Smooth muscle cell of the brain vasculature (primary cell): ENCODE data around the gene TTC17.
"Not testable (repeated sequence)": the region's sequence is repeated elsewhere in the genome, so short reads cannot be mapped to it uniquely, and the experiment has no call there.

Experiments used
- DNase-seq: peaks from one replicate; pipeline ENCODE4 v3.0.0-alpha.2; 2012; ENCODE audit warnings: low read depth, low spot score

Gene TTC17

GRCh38 chr11:43358801-43359421, at the start of gene TTC17:
Gene TTC17 (plus strand): TSS chr11:43358920. CDS start chr11:43358955, 35 bp downstream.
- DNase-seq = peak; percentile 80

GRCh38 chr11:43311791-43312607, 46.7 kb upstream of the TTC17 start, which contains the start of gene API5:
Gene API5 (plus strand): TSS chr11:43311996. CDS start chr11:43312128, 132 bp downstream.
- peak; percentile 90 for DNase-seq

GRCh38 chr11:43315966-43316365, 42.8 kb upstream of the TTC17 start:
- DNase-seq = no peak

GRCh38 chr11:43316451-43316850, 42.3 kb upstream of the TTC17 start:
- DNase-seq = no peak

- DNase-seq = peak; percentile 62
Observed at GRCh38 chr11:43327987-43328386, 30.7 kb upstream of the TTC17 start.

GRCh38 chr11:43328482-43328881, 30.2 kb upstream of the TTC17 start:
- no peak for DNase-seq

- DNase-seq = no peak
Observed at GRCh38 chr11:43341159-43341558, 17.6 kb upstream of the TTC17 start.

- DNase-seq = not testable (repeated sequence)
Observed at GRCh38 chr11:43351426-43351825, 7.3 kb upstream of the TTC17 start.

GRCh38 chr11:43354311-43354710, 4.4 kb upstream of the TTC17 start:
- no peak for DNase-seq

GRCh38 chr11:43356336-43356735, 2.4 kb upstream of the TTC17 start:
- DNase-seq = no peak

GRCh38 chr11:43358279-43358800, 380 bp upstream of the TTC17 start:
- no peak for DNase-seq

GRCh38 chr11:43359422-43359818, 700 bp downstream of the TTC17 start:
- no peak for DNase-seq

GRCh38 chr11:43360361-43361032, 1.8 kb downstream of the TTC17 start:
- DNase-seq = no peak

GRCh38 chr11:43366677-43367076, 8.0 kb downstream of the TTC17 start:
- DNase-seq = no peak

- DNase-seq = no peak
Observed at GRCh38 chr11:43367382-43368178, 8.9 kb downstream of the TTC17 start.

- DNase-seq = no peak
Observed at GRCh38 chr11:43376065-43376464, 17.3 kb downstream of the TTC17 start.

- DNase-seq = no peak
Observed at GRCh38 chr11:43376594-43376993, 17.9 kb downstream of the TTC17 start.

- DNase-seq = no peak
Observed at GRCh38 chr11:43377389-43377788, 18.7 kb downstream of the TTC17 start.

- no peak for DNase-seq
Observed at GRCh38 chr11:43378897-43379296, 20.2 kb downstream of the TTC17 start.

GRCh38 chr11:43381802-43382201, 23.1 kb downstream of the TTC17 start:
- DNase-seq = no peak

- no peak for DNase-seq
Observed at GRCh38 chr11:43382614-43383013, 23.9 kb downstream of the TTC17 start.
